SK-N-SH (cell line): ENCODE data around the gene CFAP74.

Experiments used
- CTCF ChIP-seq: fragments of 200-600 bp; sonication (generic); IDR thresholded peaks from 2 replicates; pipeline ENCODE4 v1.6.1; 2017; ENCODE audit warnings: antibody characterized with exemption, mild to moderate bottlenecking, moderate library complexity
- GABPA ChIP-seq: IDR thresholded peaks from 2 replicates; pipeline ENCODE4 v1.4.0; 2012; ENCODE audit warnings: low read depth, mild to moderate bottlenecking
- GATA2 ChIP-seq: sonication (generic); formaldehyde crosslinking; IDR thresholded peaks from 2 replicates; pipeline ENCODE4 v1.5.0; 2020; ENCODE audit warnings: mild to moderate bottlenecking, missing genetic modification reagents
- IRF3 ChIP-seq: fragments of 150-350 bp; IDR thresholded peaks from 2 replicates; pipeline ENCODE4 v1.6.1; 2016; ENCODE audit warnings: mild to moderate bottlenecking, low read depth, low read length
- MAX ChIP-seq: IDR thresholded peaks from 2 replicates; pipeline ENCODE4 v1.4.0; 2012; ENCODE audit warnings: low read depth
- MEF2A ChIP-seq: IDR thresholded peaks from 2 replicates; pipeline ENCODE4 v1.4.0; 2012; ENCODE audit warnings: low read depth, borderline replicate concordance
- NRF1 ChIP-seq: IDR thresholded peaks from 2 replicates; pipeline ENCODE4 v1.6.1; 2012; ENCODE audit warnings: low read depth, mild to moderate bottlenecking, low read length
- PBX3 ChIP-seq: IDR thresholded peaks from 2 replicates; pipeline ENCODE4; 2012
- POLR2AphosphoS5 ChIP-seq: IDR thresholded peaks from 2 replicates; pipeline ENCODE4 v1.6.1; 2012; ENCODE audit warnings: low read depth, low read length
- RCOR1 ChIP-seq: fragments of 150-350 bp; IDR thresholded peaks from 2 replicates; pipeline ENCODE4 v1.6.1; 2017; ENCODE audit warnings: antibody characterized with exemption, low read length
- RFX5 ChIP-seq: IDR thresholded peaks from 2 replicates; pipeline ENCODE4 v1.6.1; 2012; ENCODE audit warnings: mild to moderate bottlenecking, improper control_type of control experiment, low read length
- SIN3A ChIP-seq: IDR thresholded peaks from 2 replicates; pipeline ENCODE4 v1.6.1; 2012; ENCODE audit warnings: low read depth, mild to moderate bottlenecking, low read length, moderate library complexity, borderline replicate concordance
- USF1 ChIP-seq: IDR thresholded peaks from 2 replicates; pipeline ENCODE4 v1.4.0; 2012; ENCODE audit warnings: low read depth, borderline replicate concordance
- USF2 ChIP-seq: fragments of 150-350 bp; IDR thresholded peaks from 2 replicates; pipeline ENCODE4 v1.6.1; 2017; ENCODE audit warnings: antibody characterized with exemption, low read length, low read depth, borderline replicate concordance

GRCh38 chr1:1894354-1895059, 109.1 kb downstream of the CFAP74 start:
- no peak for TF ChIP-seq CTCF
- TF ChIP-seq USF1, result no peak
- TF ChIP-seq SIN3A, result no peak
- no peak for TF ChIP-seq MAX
- TF ChIP-seq NRF1, result no peak
- TF ChIP-seq GABPA, result no peak
- TF ChIP-seq IRF3, result no peak
- no peak for TF ChIP-seq USF2
- TF ChIP-seq RCOR1, result no peak
- TF ChIP-seq GATA2 (CRISPR knock-in tag), result no peak
- TF ChIP-seq POLR2AphosphoS5, result no peak
- TF ChIP-seq RFX5, result no peak
- no peak for TF ChIP-seq PBX3
- TF ChIP-seq MEF2A, result no peak
